HG03342 (cell line): ENCODE measurements around the gene RHOF.
"Not testable (repeated sequence)": the region's sequence is repeated elsewhere in the genome, so short reads cannot be mapped to it uniquely, and the experiment has no call there.

Experiments
- ATAC-seq: cut with Tn5 transposase; IDR thresholded peaks from one replicate; pipeline ENCODE4 v1.9.1; 2021; ENCODE audit warnings: mild to moderate bottlenecking, moderate library complexity; ENCODE audit not compliant: unreplicated experiment

Gene RHOF

GRCh38 chr12:121750507-121750955 is 43.0 kb downstream of the RHOF start:
- ATAC-seq = no peak

GRCh38 chr12:121749267-121749666 is 44.2 kb downstream of the RHOF start:
- no peak for ATAC-seq

- peak; percentile 77 for ATAC-seq
Measured at GRCh38 chr12:121748571-121749265, 44.8 kb downstream of the RHOF start.

- no peak for ATAC-seq
Measured at GRCh38 chr12:121748218-121748570, 45.3 kb downstream of the RHOF start.

GRCh38 chr12:121745545-121745944 is 47.9 kb downstream of the RHOF start:
- not testable (repeated sequence) for ATAC-seq

- ATAC-seq = no peak
Measured at GRCh38 chr12:121741743-121742142, 51.7 kb downstream of the RHOF start.

- ATAC-seq = no peak
Measured at GRCh38 chr12:121740847-121741246, 52.6 kb downstream of the RHOF start.

GRCh38 chr12:121738340-121738858 is 55.1 kb downstream of the RHOF start:
- ATAC-seq = no peak

- ATAC-seq = no peak
Measured at GRCh38 chr12:121733849-121734248, 59.6 kb downstream of the RHOF start.

- ATAC-seq = no peak
Measured at GRCh38 chr12:121731473-121731872, 62.0 kb downstream of the RHOF start.

- no peak for ATAC-seq
Measured at GRCh38 chr12:121729021-121729420, 64.5 kb downstream of the RHOF start.
